GM21576 (cell line): ENCODE data around the gene B4GALT6.

ENCODE experiments used
- ATAC-seq: cut with Tn5 transposase; IDR thresholded peaks from one replicate; pipeline ENCODE4 v1.9.1; 2021; ENCODE audit warnings: mild to moderate bottlenecking, moderate library complexity; ENCODE audit not compliant: unreplicated experiment

Gene B4GALT6

DNA sequence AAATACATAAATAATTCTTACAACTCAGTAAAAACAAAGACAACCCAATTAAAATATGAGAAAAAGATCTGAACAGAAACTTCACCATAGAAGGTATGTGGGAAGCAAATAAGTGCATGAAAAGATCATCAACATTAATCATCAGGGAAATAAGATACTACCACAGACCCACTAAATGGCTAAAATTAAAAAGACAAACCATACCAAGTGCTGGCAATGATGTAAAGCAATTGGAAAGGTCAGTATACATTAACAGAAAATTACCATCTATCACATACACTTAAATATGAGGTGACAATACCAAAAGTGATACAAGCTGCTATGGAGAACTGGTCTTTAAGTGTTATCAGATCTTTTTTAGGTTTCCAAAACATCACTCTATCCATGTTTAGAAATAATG lies 48.0 kb downstream of the B4GALT6 start:
- ATAC-seq = no peak

- peak; percentile 99 for ATAC-seq
Observed at GRCh38 chr18:31634331-31634713, 50.1 kb downstream of the B4GALT6 start.

GRCh38 chr18:31633392-31634330 lies 50.7 kb downstream of the B4GALT6 start:
- ATAC-seq = no peak

GRCh38 chr18:31632356-31632755 lies 52.0 kb downstream of the B4GALT6 start:
- ATAC-seq = no peak

GRCh38 chr18:31631526-31631925 lies 52.9 kb downstream of the B4GALT6 start:
- ATAC-seq = no peak

DNA sequence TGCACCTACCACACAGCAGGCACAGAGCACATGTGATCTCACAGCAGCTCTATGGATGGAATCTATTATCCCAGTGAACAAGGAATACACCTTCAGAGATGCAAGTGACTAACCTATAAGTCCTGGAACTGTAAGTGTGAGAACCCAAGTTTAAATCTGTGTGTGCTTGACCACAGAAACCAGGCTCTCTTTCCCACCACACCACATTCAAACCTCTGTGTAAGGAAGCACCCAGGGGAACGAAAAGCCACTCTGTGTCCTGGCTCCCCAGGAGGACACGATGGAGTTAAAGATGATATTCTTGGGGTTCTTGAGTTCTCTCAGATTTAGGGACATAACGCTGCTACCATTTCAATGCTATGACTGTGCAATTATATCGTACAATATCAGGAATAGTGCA lies 53.8 kb downstream of the B4GALT6 start:
- no peak for ATAC-seq

- ATAC-seq = no peak
Observed at GRCh38 chr18:31626409-31626808, 58.0 kb downstream of the B4GALT6 start.

DNA sequence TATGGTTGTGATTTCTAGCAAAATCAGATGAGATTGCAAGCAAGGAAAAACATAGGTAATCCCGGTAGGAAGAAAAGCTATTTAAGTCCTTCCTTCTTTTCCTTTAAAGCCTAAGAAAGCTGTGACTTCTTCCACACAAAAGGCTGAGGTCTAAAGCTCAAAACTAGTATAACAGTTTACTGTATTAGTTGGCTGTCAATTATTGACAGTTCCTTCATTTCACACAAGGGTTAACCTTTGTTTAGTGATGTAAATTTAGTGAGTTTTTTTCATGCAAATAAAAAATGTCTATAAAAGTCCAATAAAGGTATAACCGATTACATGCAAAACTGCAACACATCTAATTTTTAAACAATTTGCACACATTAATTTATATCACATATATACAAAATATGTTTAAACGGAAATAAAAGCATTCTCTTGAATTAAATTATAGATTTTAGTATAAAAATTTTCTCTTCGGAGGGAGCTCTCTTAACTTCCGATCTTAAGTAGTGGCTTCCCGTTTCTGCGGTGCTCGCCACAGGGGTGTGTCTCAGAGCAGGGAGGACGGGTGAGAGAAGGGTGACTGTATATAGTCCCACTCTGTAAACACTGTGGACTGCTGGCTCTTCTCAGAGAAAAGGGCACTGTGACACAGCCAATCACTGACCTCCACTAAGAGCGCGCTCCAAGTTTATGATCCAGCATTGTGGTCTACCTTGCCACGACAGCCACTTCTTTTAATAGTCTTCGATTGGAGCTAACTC lies 59.3 kb downstream of the B4GALT6 start:
- ATAC-seq = no peak

DNA sequence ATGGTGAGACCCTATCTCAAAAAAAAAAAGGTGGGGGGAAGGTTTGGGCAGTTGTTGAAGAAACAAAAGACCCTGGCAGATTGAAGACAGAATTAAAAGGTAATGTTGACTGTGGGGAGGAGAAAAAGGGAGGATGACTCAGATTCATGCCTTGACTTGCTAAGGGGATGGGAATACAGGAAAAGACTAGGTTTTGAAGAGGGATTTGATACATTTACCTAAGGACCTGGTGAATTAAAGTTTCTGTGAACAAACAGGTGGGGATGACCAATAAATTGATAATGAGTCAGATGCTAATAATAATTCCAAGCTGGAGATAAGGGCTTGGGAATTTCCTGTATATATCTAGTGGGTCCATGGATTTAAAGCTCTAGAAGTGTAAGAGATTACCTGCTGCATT lies 65.1 kb downstream of the B4GALT6 start:
- ATAC-seq = no peak

DNA sequence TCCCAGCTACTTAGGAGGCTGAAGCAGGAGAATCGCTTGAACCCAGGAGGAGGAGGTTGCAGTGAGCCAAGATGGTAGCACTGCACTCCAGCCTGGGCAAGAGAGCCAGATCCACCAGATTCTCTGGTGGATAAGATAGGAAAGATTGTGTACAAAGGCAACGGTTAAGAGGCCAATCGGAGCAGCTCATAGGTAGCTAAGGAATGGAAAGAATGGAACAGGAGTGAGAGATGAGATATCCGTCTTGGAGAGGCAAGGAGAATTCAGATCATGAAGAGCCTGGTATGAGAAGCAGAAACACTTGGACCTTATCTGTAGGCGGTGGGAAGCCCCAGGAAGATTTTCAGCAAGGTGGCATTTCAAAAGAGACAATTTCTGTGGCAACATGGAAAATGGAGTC lies 65.6 kb downstream of the B4GALT6 start:
- ATAC-seq = no peak

- no peak for ATAC-seq
Observed at GRCh38 chr18:31617031-31617717, 67.2 kb downstream of the B4GALT6 start.

DNA sequence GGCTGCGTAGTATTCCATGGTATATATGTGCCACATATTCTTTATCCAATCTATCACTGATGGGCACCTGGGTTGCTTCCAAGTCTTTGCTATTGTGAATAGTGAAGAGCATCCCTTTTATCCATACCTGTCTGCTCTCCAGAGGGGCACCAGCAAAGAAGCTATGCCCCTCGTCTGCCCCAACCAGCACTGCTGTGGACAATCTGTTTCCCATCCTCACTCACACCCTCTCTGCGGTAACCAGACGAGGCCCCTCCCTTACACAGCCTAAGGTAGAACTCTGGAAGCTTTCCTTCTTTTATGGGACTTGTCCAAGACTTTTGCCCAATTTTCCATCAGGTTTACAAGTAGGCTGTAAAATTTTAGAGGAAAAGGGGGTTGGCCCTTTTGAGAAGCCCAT lies 67.8 kb downstream of the B4GALT6 start:
- no peak for ATAC-seq

- ATAC-seq = no peak
Observed at GRCh38 chr18:31614044-31614443, 70.3 kb downstream of the B4GALT6 start.

DNA sequence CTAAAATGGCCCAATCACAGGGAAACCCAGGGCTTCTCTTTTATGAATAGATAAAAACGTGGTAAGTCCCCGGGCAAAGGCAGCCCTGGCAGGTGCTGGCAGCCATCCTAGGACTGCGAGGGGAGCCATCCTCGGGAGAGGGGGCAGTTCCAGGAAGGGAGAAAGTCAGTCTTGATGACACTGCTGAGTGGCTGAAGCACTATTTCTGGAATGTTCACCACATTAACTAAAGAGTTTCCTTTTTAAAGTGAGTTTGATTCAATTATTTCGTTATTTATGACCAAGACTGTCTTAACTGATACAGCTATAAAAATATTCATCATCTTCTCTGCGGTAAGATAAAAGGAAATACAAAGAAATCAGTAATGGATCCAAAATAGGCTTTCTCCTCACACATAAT lies 72.3 kb downstream of the B4GALT6 start:
- no peak for ATAC-seq

DNA sequence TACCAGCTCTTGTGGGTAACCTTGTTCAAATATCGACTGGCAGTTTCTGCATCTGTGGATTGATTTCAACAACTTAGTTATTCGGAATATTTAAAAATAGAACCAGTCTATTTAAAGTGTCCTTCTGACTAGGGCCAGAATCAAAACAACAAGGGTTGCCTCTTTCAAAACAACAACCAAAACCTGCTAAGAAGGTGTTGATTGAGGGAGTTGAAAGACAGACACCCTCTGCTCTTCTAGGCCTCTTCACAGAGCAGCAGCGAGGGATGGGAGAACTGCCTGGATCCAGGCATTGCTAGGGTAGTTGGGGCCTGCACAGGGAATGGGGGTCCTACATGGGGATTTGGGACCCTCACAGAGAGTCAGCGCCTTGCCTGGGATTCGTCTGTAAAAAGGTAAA lies 72.9 kb downstream of the B4GALT6 start:
- no peak for ATAC-seq

DNA sequence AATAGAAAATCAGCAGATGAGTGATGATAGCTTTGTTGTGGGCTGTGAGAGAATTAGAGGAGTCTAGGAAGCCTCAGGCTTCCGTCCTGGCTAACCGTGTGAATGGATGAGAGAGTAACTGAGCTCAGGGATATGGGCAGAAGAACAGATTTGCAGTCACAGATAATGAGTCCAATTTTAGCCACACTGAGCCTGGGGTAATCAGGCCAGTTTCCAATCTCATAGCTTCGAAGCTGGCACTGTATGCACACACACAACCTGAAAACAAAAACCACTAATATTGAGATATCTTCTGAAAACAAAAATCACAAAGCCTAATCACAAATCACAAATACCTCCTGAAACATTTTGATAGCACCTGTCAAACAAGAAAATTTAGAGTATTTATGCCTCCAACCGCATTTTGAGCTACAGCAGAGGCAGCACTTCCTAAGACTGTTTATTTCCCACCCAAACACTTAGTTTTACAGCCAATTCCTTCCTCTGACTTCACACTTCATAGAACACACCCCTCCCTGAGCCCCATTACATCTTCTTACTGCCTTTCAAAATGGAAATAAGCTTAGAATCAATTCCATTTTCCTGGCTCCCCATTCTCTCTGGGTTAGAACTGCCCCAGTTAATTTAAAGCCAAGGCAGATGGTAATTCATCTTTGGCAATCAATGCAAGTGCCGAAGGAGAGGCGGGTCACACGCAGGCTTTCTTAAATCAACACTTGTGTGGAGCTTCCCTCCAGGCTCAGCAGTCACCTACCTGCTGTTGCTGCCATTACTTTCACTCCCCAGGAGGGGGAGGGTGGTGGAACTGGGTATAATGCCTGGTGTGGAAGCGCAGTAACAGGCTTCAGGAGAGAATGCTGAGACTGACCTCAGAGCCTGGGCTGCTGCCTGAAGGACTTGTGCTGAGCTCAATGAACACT lies 73.8 kb downstream of the B4GALT6 start:
- ATAC-seq = no peak

DNA sequence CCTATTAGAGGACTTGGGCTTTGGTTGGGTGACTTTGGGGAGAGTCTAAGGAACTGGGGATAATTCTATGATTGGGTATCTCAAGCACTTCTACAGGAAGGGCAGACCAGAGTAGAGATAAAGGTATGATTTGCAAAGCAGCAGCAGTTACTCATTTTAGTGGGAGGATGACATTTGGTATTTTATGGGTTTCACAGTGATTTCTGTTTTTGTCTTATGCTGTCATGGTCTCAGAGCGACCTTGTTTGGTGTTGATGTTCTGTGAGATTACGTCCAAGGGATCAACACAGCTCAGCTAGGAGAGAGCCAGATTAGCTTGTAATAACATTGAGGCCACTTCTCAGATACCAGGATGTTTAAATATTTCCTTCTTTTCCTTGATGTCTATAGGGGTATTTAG lies 74.5 kb downstream of the B4GALT6 start:
- ATAC-seq = no peak

DNA sequence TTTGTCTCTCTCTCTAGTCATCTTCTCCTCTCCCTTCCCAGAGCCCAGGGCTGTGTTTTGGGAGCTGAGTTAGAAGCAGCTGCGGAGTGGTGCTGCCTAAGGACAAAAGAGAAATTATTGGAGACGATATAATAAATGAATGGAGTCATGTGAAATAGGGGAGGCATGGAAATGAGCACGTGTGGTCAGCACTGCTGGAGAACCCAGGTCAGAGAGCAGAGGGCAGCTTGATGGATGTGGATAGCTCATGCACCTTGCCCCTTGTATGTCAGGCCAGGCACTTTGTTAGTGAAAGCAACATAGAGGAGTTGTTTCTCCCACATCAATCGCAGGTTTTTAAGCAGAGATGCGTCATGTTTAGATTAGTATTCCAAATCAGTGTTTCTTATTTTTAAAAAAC lies 77.0 kb downstream of the B4GALT6 start:
- ATAC-seq = no peak

GRCh38 chr18:31606265-31606664 lies 78.1 kb downstream of the B4GALT6 start:
- no peak for ATAC-seq

GRCh38 chr18:31603315-31603714 lies 81.1 kb downstream of the B4GALT6 start:
- no peak for ATAC-seq
